MM.1S (cell line): ENCODE data around the gene MACIR.
"Not testable (repeated sequence)": the region's sequence is repeated elsewhere in the genome, so short reads cannot be mapped to it uniquely, and the experiment has no call there.

ENCODE experiments used
- DNase-seq: peaks from one replicate; pipeline ENCODE4 v3.0.0-alpha.2; 2015
- H2AFZ ChIP-seq: fragments of 300-600 bp; sonication (generic); 2 replicates; pipeline ENCODE4 v1.6.0; 2016; ENCODE audit warnings: antibody characterized with exemption, low read length
- H3F3A ChIP-seq: fragments of 300-600 bp; sonication (generic); 2 replicates; pipeline ENCODE4 v1.6.1; 2016; ENCODE audit warnings: mild to moderate bottlenecking, antibody characterized with exemption, low read length, moderate library complexity, mixed read lengths; ENCODE audit not compliant: insufficient read depth
- H3K27ac ChIP-seq: fragments of 300-600 bp; sonication (generic); 2 replicates; pipeline ENCODE4 v1.5.1; 2016; ENCODE audit warnings: mild to moderate bottlenecking, low read length
- H3K27me3 ChIP-seq: fragments of 300-600 bp; sonication (generic); replicated peaks from 2 replicates; pipeline ENCODE4 v1.6.0; 2016; ENCODE audit warnings: low read length; ENCODE audit not compliant: insufficient read depth
- H3K36me3 ChIP-seq: fragments of 300-600 bp; sonication (generic); replicated peaks from 2 replicates; pipeline ENCODE4 v1.6.1; 2016; ENCODE audit warnings: mild to moderate bottlenecking, low read length, mixed read lengths; ENCODE audit not compliant: insufficient read depth
- H3K4me1 ChIP-seq: fragments of 300-600 bp; sonication (generic); 2 replicates; pipeline ENCODE4 v1.6.1; 2016; ENCODE audit warnings: low read length, mixed read lengths
- H3K4me2 ChIP-seq: fragments of 300-600 bp; sonication (generic); 2 replicates; pipeline ENCODE4 v1.6.0; 2016; ENCODE audit warnings: low read depth, low read length
- H3K4me3 ChIP-seq: fragments of 300-600 bp; sonication (generic); 2 replicates; pipeline ENCODE4 v1.5.1; 2016; ENCODE audit warnings: low read length, mixed read lengths
- H3K79me2 ChIP-seq: fragments of 300-600 bp; sonication (generic); 2 replicates; pipeline ENCODE4 v1.6.1; 2016; ENCODE audit warnings: mixed run types, low read length, mixed read lengths
- H3K9ac ChIP-seq: fragments of 300-600 bp; sonication (generic); 2 replicates; pipeline ENCODE4 v1.6.1; 2016; ENCODE audit warnings: low read length, mixed read lengths
- H3K9me2 ChIP-seq: fragments of 300-600 bp; sonication (generic); replicated peaks from 2 replicates; pipeline ENCODE4 v1.6.1; 2016; ENCODE audit warnings: mild to moderate bottlenecking, low read length, mixed read lengths; ENCODE audit not compliant: insufficient read depth
- H3K9me3 ChIP-seq: fragments of 300-600 bp; sonication (generic); replicated peaks from 2 replicates; pipeline ENCODE4 v1.6.1; 2016; ENCODE audit warnings: mild to moderate bottlenecking, low read length, mixed read lengths; ENCODE audit not compliant: insufficient read depth
- H4K20me1 ChIP-seq: fragments of 300-600 bp; sonication (generic); 2 replicates; pipeline ENCODE4 v1.6.1; 2016; ENCODE audit warnings: mild to moderate bottlenecking, low read length, moderate library complexity, mixed read lengths; ENCODE audit not compliant: insufficient read depth
- EZH2 ChIP-seq: fragments of 300-600 bp; sonication (generic); optimal IDR thresholded peaks from 2 replicates; pipeline ENCODE3; 2017; ENCODE audit warnings: low read depth, mild to moderate bottlenecking, antibody characterized with exemption, low read length, mixed read lengths
- EZH2phosphoT487 ChIP-seq: fragments of 300-600 bp; sonication (generic); IDR thresholded peaks from 2 replicates; pipeline ENCODE4 v1.6.1; 2018; ENCODE audit warnings: antibody characterized with exemption, low read length
- TF ChIP-seq, protein P1 (sequence below): fragments of 300-600 bp; sonication (generic); IDR thresholded peaks from 2 replicates; pipeline ENCODE4 v1.5.1; 2016; ENCODE audit warnings: antibody characterized with exemption, low read length, mixed read lengths

MACIR gene

GRCh38 chr5:103217101-103217500, 41.5 kb upstream of the MACIR start:
- Histone ChIP-seq H3F3A (peaks cover 2% of the 10 kb centered on the region; the same call in 1 of the 2 replicates), H3K27ac (no peak overlapping the region), H3K4me2 (no peak overlapping the region), H3K9me2 (no peaks in the 10 kb centered on the region), H3K9ac (no peak overlapping the region), H3K4me3 (no peak overlapping the region), H2AFZ (no peak overlapping the region), H3K9me3 (no peaks in the 10 kb centered on the region), H3K36me3 (no peaks in the 10 kb centered on the region), H3K27me3 (no peaks in the 10 kb centered on the region), H4K20me1 (no peaks in the 10 kb centered on the region), H3K4me1 (peaks cover 5% of the 10 kb centered on the region; the same call in 1 of the 2 replicates), H3K79me2 (no peaks in the 10 kb centered on the region)
- TF ChIP-seq EZH2phosphoT487 (no peak), EZH2 (no peak)
- TF ChIP-seq, protein P1, sequence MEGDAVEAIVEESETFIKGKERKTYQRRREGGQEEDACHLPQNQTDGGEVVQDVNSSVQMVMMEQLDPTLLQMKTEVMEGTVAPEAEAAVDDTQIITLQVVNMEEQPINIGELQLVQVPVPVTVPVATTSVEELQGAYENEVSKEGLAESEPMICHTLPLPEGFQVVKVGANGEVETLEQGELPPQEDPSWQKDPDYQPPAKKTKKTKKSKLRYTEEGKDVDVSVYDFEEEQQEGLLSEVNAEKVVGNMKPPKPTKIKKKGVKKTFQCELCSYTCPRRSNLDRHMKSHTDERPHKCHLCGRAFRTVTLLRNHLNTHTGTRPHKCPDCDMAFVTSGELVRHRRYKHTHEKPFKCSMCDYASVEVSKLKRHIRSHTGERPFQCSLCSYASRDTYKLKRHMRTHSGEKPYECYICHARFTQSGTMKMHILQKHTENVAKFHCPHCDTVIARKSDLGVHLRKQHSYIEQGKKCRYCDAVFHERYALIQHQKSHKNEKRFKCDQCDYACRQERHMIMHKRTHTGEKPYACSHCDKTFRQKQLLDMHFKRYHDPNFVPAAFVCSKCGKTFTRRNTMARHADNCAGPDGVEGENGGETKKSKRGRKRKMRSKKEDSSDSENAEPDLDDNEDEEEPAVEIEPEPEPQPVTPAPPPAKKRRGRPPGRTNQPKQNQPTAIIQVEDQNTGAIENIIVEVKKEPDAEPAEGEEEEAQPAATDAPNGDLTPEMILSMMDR, result no peak
- DNase-seq, result no peak

GRCh38 chr5:103218164-103218563, 40.4 kb upstream of the MACIR start:
- DNase-seq, result no peak
- Histone ChIP-seq H3K9ac (no peak overlapping the region), H2AFZ (no peak overlapping the region), H3K27me3 (no peaks in the 10 kb centered on the region), H3K9me3 (no peaks in the 10 kb centered on the region), H3F3A (no peaks in the 10 kb centered on the region), H4K20me1 (no peaks in the 10 kb centered on the region), H3K4me1 (no peaks in the 10 kb centered on the region), H3K4me2 (no peak overlapping the region), H3K4me3 (no peak overlapping the region), H3K9me2 (no peaks in the 10 kb centered on the region), H3K79me2 (no peaks in the 10 kb centered on the region), H3K36me3 (no peaks in the 10 kb centered on the region), H3K27ac (no peak overlapping the region)
- TF ChIP-seq EZH2 (no peak), EZH2phosphoT487 (no peak)
- TF ChIP-seq, protein P1, result no peak

- not testable (repeated sequence) for H3K79me2 ChIP-seq, H3K4me3 ChIP-seq, H3K27me3 ChIP-seq, H4K20me1 ChIP-seq, H3K4me1 ChIP-seq, H3K4me2 ChIP-seq, H3K9ac ChIP-seq, H3K27ac ChIP-seq, H3K36me3 ChIP-seq, H3F3A ChIP-seq, H2AFZ ChIP-seq, DNase-seq, H3K9me3 ChIP-seq, H3K9me2 ChIP-seq
Measured at GRCh38 chr5:103219074-103219473, 39.5 kb upstream of the MACIR start.

DNA sequence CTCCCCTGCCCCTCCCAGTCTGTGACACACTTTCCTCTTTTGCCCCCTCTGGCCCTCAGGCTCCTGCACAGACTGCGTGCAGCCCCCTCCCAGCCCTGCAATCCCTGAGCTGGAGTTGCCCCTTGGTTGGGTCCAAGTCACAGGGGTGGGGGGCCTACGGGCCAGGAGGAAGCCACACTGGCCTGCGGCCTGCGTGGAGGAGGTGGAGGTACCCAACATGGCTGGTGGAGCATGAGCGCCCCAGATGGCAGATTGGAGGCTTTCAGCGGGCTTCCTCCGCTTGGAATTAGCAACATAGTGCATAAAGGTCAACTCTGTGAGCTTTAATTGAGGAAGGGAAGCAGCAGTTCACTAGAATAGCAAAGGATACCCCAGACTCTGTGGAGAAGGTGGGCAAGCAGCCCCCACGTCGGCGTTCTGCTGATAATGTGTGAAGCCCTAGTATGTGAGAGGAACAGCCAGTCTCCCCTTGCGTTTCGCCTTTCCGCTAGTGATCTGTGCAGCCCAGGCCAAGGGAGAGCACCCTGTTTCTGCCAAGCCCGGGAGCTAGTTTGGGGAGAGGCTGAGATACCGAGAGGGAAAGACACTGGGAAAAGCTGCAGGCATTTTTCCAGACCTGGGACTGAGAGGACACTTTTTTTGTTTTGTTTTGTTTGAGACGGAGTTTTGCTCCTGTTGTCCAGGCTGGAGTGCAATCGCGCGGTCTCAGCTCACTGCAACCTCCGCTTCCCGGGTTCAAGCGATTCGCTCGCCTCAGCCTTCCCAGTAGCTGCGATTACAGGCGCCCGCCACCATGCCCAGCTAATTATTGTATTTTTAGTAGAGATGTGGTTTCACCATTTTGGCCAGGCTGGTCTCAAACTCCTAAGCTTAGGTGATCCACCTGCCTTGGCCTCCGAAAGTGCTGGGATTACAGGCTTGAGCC, 35.3 kb upstream of the MACIR start:
- Histone ChIP-seq H2AFZ (no peak overlapping the region), H3K4me1 (no peaks in the 10 kb centered on the region), H3K36me3 (no peaks in the 10 kb centered on the region), H3K79me2 (no peaks in the 10 kb centered on the region), H3K9ac (no peak overlapping the region), H4K20me1 (no peaks in the 10 kb centered on the region), H3K9me3 (no peaks in the 10 kb centered on the region), H3K27ac (no peak overlapping the region), H3K4me2 (no peak overlapping the region), H3K9me2 (no peaks in the 10 kb centered on the region), H3K27me3 (no peaks in the 10 kb centered on the region), H3F3A (no peaks in the 10 kb centered on the region), H3K4me3 (no peak overlapping the region)
- DNase-seq, result no peak
- TF ChIP-seq EZH2, result no peak
- no peak for TF ChIP-seq EZH2phosphoT487
- TF ChIP-seq, protein P1, result no peak
